DND-41 (cell line): ENCODE data around the gene GRK2.

Experiments used
- ATAC-seq: fragments of 200-7000 bp; cut with Tn5 transposase; 3 replicates; pipeline ENCODE4 v1.9.1; 2021; ENCODE audit warnings: low read depth; ENCODE audit not compliant: insufficient read depth
- DNase-seq: peaks from one replicate; pipeline ENCODE4 v3.0.0-alpha.2; 2020
- H2AFZ ChIP-seq: 2 replicates; pipeline ENCODE4 v1.6.0; 2012; ENCODE audit warnings: low read depth, low read length
- H3K27ac ChIP-seq: 2 replicates; pipeline ENCODE4 v1.5.1; 2012; ENCODE audit warnings: low read length, inconsistent platforms
- H3K27me3 ChIP-seq: fragments of 200-600 bp; sonication (generic); 2 replicates; pipeline ENCODE4 v1.6.0; 2012; ENCODE audit warnings: low read length, mild to moderate bottlenecking, inconsistent platforms; ENCODE audit not compliant: insufficient read depth, poor library complexity
- H3K36me3 ChIP-seq: 2 replicates; pipeline ENCODE4 v1.5.1; 2012; ENCODE audit warnings: low read length, inconsistent platforms; ENCODE audit not compliant: insufficient read depth
- H3K4me1 ChIP-seq: 2 replicates; pipeline ENCODE4 v1.5.1; 2012; ENCODE audit warnings: mild to moderate bottlenecking, low read length; ENCODE audit not compliant: insufficient read depth
- H3K4me2 ChIP-seq: 2 replicates; pipeline ENCODE4 v1.6.0; 2012; ENCODE audit warnings: mild to moderate bottlenecking, moderate library complexity, low read length, inconsistent platforms; ENCODE audit not compliant: insufficient read depth
- H3K4me3 ChIP-seq, 2 experiments: fragments of 200-600 bp in 1 of 2; shearing (Covaris generic) in 1 of 2; 2 replicates each; pipeline ENCODE4 v1.5.1; 2012 to 2016; ENCODE audit warnings: inconsistent platforms in 2 of 2, low read length in 2 of 2, mild to moderate bottlenecking in 2 of 2, low read depth in 1 of 2, moderate library complexity in 1 of 2
- H3K79me2 ChIP-seq: 2 replicates; pipeline ENCODE4 v1.6.0; 2012; ENCODE audit warnings: low read length, inconsistent platforms; ENCODE audit not compliant: insufficient read depth
- H3K9ac ChIP-seq: 2 replicates; pipeline ENCODE4 v1.6.0; 2012; ENCODE audit warnings: low read depth, mild to moderate bottlenecking, inconsistent platforms, low read length, moderate library complexity
- H3K9me3 ChIP-seq: 2 replicates; pipeline ENCODE4 v1.5.1; 2012; ENCODE audit warnings: low read length, moderate library complexity, mild to moderate bottlenecking, inconsistent platforms; ENCODE audit not compliant: insufficient read depth, severe bottlenecking
- H4K20me1 ChIP-seq: 2 replicates; pipeline ENCODE4 v1.6.0; 2012; ENCODE audit warnings: low read length; ENCODE audit not compliant: insufficient read depth
- EZH2 ChIP-seq: IDR thresholded peaks from 3 replicates; pipeline ENCODE4 v1.6.1; 2012; ENCODE audit warnings: borderline replicate concordance, low read depth, mild to moderate bottlenecking, moderate library complexity, low read length, inconsistent platforms; ENCODE audit not compliant: severe bottlenecking
- TF ChIP-seq, protein P1 (sequence below): IDR thresholded peaks from 2 replicates; pipeline ENCODE4 v1.5.1; 2012; ENCODE audit warnings: borderline replicate concordance, low read length, moderate library complexity, mild to moderate bottlenecking; ENCODE audit not compliant: poor library complexity, severe bottlenecking; ENCODE audit errors: extremely low read depth

Gene GRK2

DNA sequence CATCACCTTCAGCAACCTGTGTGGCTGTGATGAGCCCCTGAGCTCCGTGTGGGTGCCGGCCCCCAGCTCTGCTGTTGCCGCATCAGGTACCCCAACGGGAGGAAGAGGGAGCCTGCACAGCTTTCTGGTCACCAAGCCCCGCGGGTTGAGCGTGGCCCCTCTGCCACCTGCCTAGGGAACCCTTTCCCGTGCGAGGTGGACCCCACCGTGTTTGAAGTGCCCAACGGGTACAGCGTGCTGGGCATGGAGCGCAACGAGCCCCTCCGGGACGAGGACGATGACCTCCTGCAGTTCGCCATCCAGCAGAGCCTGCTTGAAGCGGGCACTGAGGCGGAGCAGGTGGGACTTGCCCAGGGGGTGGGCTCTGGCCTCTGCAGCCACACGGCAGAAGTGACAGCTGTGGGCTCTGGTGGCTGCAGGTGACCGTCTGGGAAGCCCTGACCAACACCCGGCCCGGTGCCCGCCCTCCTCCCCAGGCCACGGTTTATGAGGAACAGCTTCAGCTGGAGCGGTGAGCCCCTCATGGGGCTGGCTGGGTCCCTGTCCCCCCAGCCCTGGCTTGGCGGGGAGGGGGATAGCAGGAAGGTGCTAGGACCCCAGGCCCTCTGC, 35.1 kb downstream of the GRK2 start:
- TF ChIP-seq EZH2 = no peak
- TF ChIP-seq, protein P1, sequence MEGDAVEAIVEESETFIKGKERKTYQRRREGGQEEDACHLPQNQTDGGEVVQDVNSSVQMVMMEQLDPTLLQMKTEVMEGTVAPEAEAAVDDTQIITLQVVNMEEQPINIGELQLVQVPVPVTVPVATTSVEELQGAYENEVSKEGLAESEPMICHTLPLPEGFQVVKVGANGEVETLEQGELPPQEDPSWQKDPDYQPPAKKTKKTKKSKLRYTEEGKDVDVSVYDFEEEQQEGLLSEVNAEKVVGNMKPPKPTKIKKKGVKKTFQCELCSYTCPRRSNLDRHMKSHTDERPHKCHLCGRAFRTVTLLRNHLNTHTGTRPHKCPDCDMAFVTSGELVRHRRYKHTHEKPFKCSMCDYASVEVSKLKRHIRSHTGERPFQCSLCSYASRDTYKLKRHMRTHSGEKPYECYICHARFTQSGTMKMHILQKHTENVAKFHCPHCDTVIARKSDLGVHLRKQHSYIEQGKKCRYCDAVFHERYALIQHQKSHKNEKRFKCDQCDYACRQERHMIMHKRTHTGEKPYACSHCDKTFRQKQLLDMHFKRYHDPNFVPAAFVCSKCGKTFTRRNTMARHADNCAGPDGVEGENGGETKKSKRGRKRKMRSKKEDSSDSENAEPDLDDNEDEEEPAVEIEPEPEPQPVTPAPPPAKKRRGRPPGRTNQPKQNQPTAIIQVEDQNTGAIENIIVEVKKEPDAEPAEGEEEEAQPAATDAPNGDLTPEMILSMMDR = no peak
- DNase-seq (no peak), ATAC-seq (no peak)
- Histone ChIP-seq H3K79me2 (peaks cover 21% of the 10 kb centered on the region), H3K36me3 (peaks cover 60% of the 10 kb centered on the region), H3K4me3 (no peak overlapping the region), H3K4me1 (no peaks in the 10 kb centered on the region), H3K4me2 (no peak overlapping the region), H3K27ac (no peak overlapping the region), H4K20me1 (peaks cover 32% of the 10 kb centered on the region), H2AFZ (no peak overlapping the region), H3K27me3 (no peaks in the 10 kb centered on the region), H3K9ac (no peak overlapping the region), H3K9me3 (no peaks in the 10 kb centered on the region)

DNA sequence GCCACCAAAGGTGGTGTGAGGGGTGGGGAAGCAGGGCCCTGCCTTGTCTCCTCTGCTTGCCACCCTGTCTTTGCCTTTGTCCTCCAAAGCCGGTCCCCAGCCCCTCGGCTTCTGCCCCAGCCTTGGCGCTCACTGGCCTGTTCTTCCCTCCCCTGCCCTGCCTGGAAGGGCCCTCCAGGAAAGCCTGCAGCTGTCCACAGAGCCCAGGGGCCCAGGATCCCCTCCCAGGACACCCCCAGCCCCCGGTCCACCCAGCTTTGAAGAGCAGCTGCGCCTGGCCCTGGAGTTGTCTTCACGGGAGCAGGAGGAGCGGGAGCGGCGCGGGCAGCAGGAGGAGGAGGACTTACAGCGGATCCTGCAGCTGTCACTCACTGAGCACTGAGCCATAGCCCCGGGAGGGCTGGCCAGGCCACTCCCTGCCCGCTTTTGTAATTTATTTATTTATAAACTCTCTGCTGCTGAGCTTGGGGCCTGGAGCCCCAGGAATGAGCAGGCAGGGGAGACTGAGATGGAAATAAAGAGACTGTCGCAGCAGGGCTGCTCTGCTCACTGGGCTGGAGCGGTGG, 35.8 kb downstream of the GRK2 start:
- no peak overlapping the region for H3K9ac ChIP-seq
- H3K4me3 ChIP-seq = no peak overlapping the region
- DNase-seq (no peak), ATAC-seq (no peak)
- no peaks in the 10 kb centered on the region for H3K27me3 ChIP-seq
- H3K4me1 ChIP-seq = no peaks in the 10 kb centered on the region
- peaks cover 15% of the 10 kb centered on the region for H3K79me2 ChIP-seq
- H3K36me3 ChIP-seq = peaks cover 54% of the 10 kb centered on the region
- H2AFZ ChIP-seq = no peak overlapping the region
- H3K27ac ChIP-seq = no peak overlapping the region
- TF ChIP-seq, protein P1 = no peak
- TF ChIP-seq EZH2 = no peak
- no peak overlapping the region for H3K4me2 ChIP-seq
- H3K9me3 ChIP-seq = no peaks in the 10 kb centered on the region
- peaks cover 32% of the 10 kb centered on the region for H4K20me1 ChIP-seq

DNA sequence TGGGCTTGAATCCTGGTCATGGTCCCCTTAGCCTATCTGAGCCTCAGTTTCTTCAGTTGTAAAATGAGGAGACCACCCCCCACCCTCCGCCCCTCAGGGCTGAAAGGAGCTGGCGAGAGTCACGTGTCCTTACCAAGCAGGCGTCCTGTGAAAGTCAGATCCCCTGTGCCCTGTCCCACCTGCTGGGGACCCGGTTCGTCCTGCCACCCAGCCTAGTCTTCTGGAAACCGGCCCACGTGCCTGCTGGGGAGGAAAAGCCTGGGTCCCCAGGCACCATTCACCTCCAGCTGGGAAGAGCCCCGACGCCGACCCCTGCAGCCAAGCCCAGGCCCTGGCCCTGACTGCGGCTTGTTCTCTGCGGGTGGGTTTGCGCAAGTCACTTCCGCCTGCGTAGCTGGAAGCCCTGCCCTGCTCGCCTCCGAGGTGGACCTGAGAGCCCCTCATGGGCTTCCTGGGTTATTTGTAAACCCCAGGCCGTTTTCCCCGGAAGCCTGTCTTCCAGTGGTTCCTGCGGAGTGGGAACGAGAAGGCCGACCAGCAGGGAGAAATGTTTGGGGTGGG, 36.4 kb downstream of the GRK2 start:
- no peak overlapping the region for H3K4me3 ChIP-seq
- no peak overlapping the region for H2AFZ ChIP-seq
- peaks cover 14% of the 10 kb centered on the region for H3K79me2 ChIP-seq
- no peaks in the 10 kb centered on the region for H3K9me3 ChIP-seq
- H3K9ac ChIP-seq = no peak overlapping the region
- no peak overlapping the region for H3K4me2 ChIP-seq
- no peaks in the 10 kb centered on the region for H3K4me1 ChIP-seq
- ATAC-seq (no peak), DNase-seq (no peak)
- TF ChIP-seq, protein P1 = no peak
- no peak for TF ChIP-seq EZH2
- H3K27me3 ChIP-seq = no peaks in the 10 kb centered on the region
- no peak overlapping the region for H3K27ac ChIP-seq
- H4K20me1 ChIP-seq = peaks cover 32% of the 10 kb centered on the region
- peaks cover 51% of the 10 kb centered on the region for H3K36me3 ChIP-seq
